HG02759 (cell line): ENCODE measurements around the gene HCN1.
"Not testable (repeated sequence)": the region's sequence is repeated elsewhere in the genome, so short reads cannot be mapped to it uniquely, and the experiment has no call there.

ENCODE experiments used
- ATAC-seq: cut with Tn5 transposase; IDR thresholded peaks from one replicate; pipeline ENCODE4 v1.9.1; 2021; ENCODE audit warnings: mild to moderate bottlenecking, moderate library complexity; ENCODE audit not compliant: unreplicated experiment

HCN1 gene

DNA sequence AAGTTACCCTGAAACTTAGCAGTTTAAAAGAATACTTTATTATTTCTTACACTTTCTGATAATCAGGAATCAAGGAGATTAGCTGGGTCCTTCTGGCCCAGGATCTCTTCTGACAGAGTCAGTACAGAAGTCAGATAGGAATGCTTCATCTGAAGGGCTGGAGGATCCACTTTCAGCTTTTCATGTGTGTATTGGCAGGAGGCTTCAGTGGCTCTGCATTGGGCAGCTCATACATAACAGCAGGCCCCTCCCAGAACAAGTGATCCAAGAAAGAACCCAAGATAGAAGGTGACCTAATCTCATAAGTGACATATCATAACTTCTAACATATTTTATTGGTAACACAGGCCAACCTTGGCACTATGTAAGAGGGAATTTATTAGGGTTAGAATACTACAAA, 258.4 kb downstream of the HCN1 start:
- ATAC-seq: no peak

DNA sequence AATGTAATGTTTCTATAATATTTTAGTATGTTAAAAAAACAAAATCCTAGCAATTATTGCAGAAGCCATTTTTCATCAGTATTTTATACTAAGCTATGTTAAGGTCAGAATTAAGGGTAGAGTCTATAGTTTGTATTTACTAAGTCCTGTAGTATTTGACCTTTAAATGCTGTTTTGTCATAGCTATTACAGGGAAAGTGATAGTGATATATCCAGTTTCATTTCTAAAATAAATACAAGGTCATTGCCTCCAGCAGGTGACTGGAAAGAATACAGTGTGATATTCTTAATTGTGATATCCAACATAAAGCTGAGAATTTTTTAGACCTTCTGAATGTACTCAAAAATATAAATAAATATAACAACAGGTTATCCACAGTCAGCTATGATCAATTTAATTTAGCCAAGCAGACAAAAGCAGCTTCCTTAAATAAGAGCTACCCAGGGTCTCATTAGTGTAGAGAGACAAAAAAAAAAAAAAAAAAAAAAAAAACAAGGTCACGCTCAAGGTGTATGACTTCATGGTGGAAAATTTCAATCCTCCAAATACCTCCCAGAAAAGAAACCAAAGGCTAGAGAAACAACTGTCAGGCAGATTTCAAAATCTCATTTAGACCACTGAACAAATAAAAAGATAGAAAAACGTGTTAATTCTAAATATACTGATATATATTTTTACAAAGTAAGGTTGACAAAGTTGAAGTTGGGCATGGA, 278.7 kb downstream of the HCN1 start:
- ATAC-seq: no peak

DNA sequence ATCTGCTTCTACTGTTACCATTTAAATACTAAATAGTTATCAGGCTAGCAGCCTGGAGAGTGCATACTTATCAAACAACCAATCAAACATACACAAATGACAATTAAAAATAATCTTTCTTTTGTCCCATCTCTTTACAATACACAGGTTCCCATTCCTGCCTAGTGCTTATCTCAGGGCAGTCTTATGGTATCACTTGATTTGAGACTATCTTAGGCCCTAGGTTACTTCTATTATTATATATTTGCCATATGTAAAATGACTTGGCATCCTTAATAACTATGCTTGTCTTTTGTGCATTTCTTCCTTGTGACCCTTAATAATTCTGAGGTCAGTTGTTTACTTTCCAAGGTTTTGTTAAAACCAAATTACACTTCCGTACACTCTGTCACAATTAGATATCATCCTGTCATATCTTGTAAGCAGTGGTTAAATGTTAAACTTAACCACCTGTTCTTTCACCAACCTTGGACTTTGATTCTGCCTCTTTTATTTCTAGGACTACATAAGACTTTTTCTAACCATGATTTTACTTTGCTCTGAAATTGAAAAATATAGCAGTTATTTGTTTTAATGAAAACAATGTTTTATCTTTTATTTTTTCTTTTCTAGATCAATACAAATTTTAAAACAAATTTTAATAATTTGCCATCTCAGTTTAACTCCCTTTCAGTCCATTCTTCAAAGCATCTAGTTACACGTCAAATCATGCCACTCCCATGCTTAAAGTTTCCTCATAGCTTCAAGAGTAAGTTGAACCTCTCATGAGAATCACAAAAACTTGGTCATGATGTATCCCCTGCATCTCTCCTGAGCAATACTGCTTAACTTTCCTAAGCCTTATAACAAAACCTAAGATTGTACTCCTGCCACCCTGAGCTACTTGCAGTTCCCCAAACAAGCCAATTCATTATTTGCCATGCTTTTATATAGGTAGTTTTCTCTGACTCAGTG, 281.3 kb downstream of the HCN1 start:
- no peak for ATAC-seq

- ATAC-seq: no peak
Measured at GRCh38 chr5:45411971-45412612, 284.1 kb downstream of the HCN1 start.

- ATAC-seq: no peak
Measured at GRCh38 chr5:45410304-45410995, 285.7 kb downstream of the HCN1 start.

DNA sequence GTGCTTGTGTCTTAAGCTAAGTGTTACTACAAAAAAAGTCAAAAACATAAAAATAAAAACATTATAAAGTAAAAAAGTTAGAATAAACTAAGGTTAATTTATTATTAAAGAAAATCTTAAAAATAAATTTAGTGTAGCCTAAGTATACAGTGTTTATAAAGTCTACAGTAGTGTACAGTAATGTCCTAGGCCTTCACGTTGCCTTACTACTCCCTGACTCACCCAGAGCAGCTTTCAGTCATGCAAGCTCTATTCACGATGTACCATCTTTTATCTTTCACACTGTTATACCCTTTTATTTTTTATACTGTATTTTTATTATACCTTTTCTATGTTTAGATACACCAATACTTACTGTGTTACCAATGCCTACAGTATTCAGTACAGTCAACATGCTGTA, 288.1 kb downstream of the HCN1 start:
- no peak for ATAC-seq

DNA sequence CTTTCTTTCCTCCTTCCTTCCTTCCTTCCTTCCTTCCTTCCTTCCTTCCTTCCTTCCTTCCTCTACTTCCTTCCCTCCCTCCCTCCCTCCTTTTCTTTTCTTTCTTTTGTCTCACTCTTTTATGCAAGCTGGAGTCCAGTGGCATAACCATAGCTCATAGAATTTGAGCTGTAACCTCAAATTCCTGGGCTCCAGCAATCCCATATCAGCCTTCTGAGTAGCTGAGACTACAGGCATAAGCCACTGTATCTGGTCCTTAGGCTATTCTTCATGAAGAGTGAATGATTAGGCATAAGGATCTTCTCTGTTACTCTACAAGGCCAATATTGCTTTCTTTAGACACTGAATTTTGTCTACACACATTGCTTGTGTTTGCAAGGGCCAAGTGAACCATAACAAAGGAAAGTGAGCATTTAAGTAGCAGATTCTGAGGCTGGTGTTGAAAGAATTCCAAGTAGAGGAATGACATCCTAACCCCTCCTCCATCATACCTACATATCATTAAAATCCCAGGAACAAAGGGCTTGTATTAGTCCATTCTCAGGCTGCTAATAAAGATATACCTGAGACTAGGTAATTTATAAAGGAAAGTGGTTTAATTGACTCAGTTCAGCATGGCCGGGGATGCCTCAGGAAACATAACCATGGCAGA, 293.2 kb downstream of the HCN1 start:
- ATAC-seq: no peak

DNA sequence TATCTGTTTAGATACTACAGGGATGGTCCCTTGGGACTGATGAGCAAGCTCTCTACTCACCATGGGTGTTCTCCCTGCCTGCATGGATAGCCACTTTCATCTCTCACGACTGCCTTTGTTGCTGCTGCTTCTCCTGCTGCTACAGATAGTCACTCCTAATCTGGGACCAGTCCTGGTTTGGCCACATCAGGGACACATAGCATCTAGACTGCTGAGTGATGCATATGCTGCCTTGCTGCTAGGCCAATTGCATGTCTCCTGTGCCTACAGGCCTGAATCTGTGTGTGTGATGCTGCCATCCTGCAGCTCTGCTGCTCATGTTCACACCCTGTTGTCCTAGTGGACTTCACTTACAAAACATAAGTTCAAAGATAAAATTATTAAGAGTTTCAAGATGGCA, 297.1 kb downstream of the HCN1 start:
- no peak for ATAC-seq

DNA sequence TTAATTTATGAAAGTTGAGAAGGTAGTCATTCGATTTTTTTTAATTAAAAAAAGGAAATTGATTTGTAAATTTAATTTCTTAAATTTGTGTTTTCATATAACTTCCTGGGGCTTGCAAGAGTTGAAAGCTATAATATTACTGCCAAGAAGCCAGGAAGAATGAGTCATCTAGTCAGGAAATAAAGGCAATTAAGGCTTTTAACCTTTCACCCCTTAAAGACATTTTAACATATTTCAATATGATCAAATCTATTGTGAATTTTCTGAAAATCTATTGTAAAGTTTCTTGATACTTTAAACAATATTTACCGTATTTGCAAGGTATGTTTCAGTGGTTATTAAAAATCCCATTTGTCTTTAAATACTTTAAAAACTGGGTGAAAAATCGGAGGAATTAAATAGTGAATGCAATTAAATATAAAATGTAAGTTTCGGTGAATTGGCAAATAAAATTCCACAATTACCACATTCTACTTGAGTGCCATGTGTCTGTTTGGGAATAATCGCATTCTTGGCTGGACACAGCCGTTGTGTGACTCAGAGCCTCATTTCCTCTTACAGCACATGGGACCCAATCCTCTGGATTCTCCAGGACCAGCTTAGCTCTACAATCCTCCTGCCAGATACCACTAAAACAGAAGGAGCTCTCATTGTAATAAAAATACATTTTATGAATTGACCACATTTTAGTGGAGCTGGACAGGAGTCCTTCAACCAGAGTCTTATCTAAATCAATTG, 310.7 kb downstream of the HCN1 start:
- no peak for ATAC-seq

GRCh38 chr5:45383985-45384384, 312.2 kb downstream of the HCN1 start:
- ATAC-seq: no peak

DNA sequence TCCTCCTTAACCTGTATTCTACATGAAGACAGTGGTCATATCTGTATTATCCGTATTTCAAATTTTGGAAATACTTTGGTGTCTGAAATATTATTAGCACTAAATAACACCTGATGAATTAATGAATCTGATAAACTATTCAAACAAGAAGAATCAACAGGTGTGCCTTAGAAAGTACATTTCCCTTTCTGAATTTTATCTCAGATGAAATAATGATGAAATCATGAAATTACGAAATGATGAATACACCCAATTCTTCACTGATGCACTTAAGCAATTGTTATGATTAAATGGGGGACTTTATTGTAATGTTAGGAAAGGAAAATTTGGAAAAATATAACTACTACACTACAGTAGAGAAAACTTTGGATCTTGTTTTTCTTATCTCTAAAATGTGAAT, 313.6 kb downstream of the HCN1 start:
- ATAC-seq: no peak

DNA sequence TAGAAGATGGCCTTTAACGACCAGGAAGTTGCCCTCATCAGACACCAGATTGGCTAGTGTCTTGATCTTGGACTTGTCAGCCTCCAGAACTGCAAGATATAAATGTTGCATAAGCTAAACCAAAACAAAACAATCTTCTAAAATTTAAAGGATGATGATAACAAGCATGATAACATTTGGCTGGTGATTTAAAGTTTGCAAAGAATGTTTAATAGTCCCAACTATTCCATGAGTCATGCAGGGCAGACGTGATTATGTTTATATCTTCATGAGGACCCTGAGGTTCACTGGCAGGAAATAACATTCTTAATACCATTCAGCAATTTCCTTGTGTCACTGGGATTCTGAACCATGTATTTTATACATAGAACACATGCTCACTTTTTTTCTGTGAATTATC, 319.8 kb downstream of the HCN1 start:
- no peak for ATAC-seq

GRCh38 chr5:45372629-45373028, 323.6 kb downstream of the HCN1 start:
- no peak for ATAC-seq

- not testable (repeated sequence) for ATAC-seq
Measured at GRCh38 chr5:45371423-45371822, 324.8 kb downstream of the HCN1 start.

DNA sequence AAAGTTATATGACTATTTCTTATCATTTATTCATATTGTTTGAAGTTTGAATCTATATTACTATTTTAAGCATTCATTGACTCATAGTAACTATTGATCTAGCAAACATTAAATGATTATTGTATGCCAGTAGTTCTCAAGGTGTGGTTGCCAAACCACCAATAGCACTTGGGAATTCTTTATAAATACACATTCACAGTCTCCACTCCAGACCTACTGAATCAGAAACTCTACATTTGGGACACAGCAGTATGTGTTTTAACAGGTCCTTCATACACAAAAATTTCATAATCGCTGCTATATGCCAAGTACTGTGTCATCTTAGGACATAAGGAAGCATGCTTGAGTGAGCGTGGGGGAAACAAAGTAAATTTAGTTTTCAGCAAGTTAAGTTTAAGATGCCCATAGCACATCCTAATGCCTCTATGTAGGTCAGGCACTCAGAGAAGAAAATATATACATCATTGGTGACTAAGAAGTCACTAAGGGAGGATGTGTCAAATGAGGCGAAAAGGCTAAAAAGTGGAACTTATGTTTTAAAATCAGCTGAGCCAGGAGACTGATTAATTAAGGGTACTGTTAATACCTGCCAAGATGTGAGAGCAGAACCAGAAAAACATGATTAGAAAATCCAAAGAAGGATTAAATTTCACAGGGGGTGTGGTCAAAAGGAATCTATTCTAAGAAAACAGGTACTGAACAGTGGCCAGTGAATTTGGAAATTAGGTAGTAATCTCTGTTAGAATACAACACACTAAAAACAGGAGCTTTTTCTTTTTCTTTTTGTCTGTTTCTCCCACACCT, 340.8 kb downstream of the HCN1 start:
- ATAC-seq: no peak

DNA sequence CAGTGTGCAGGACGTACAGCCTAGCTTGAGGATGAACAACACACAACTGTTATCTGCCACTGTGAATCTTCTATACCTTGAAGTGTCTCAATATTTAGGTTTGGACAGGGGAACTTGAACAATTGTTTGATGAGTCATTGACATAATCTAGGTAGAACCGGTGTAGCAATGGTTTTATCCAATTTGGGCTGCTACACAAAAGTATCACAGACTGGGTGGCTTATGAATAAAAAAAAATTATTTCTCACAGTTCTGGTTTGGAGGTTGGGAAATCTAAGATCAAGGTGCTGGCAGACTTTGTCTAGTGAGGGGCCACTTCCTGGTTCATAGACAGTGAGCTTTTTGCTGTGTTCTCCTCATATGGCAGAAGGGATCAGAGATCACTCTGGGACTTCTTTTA, 359.7 kb downstream of the HCN1 start:
- no peak for ATAC-seq

DNA sequence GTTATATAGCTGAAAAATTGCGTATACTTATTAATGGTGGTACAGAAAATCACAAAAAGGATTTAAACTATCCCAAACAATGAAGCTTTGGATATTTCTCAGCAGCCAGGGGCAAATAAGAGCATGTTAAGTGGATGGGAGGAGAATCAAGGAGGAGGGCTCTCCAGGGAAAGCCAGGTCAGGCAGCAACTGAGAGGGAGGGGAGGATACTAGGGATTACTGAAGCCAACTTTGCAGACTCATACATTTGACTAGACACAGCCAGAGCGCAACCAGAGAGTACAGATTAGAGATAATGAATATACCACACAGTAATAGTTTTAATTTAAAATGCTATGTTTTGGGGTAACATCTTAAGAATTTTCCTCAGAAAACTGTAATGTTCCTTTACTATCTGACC, 360.2 kb downstream of the HCN1 start:
- no peak for ATAC-seq

DNA sequence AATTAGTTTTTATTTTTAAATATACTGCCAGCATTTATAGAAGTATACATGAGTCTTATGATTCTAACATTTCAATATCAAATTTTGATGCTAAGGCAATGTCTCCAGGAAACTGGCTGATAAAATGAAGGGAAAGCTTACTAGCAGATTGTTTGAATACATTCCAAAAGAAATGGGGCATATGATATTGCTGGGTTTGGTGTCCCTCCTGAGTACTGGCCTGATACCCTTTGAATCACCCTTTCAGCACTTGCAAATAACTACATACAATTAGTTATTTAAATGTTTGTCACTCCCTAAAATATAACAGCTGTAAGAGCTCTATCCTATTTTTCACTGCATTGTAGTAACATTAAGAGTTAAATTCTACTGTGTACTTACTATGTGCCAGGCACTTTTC, 360.8 kb downstream of the HCN1 start:
- ATAC-seq: no peak

- ATAC-seq: no peak
Measured at GRCh38 chr5:45334939-45335338, 361.2 kb downstream of the HCN1 start.
